NCI-H2107 (cell line): ENCODE results near the gene ENTREP3.

Experiments used
- DNase-seq: peaks from one replicate; lab custom pipeline; 2025; lab: John Stamatoyannopoulos, UW

The ENTREP3 gene

GRCh38 chr1:155198547-155198906 lies 56.8 kb downstream of the ENTREP3 start:
- DNase-seq = no peak

- DNase-seq = no peak
Measured at GRCh38 chr1:155197901-155198546, 57.3 kb downstream of the ENTREP3 start.
